Chondrocyte (in vitro differentiated cells): ENCODE results near the gene SLC7A9. TPM values are rescaled to one million over a fixed set of nuclear protein-coding genes. Genes with fewer than 3 reads are reported as not detected.

ENCODE experiments used
- DNase-seq: peaks from one replicate; pipeline ENCODE4 v3.0.0; 2021; ENCODE audit warnings: mixed read lengths, low spot score
- H3K27ac Mint-ChIP-seq: one replicate; pipeline ENCODE4 v1.8.0; 2021; ENCODE audit warnings: mild to moderate bottlenecking, moderate library complexity, mixed read lengths; ENCODE audit not compliant: unreplicated experiment
- H3K27me3 Mint-ChIP-seq: 2 replicates; pipeline ENCODE4 v1.8.0; 2021; ENCODE audit warnings: low read depth, mixed read lengths
- H3K36me3 Mint-ChIP-seq: 2 replicates; pipeline ENCODE4 v1.8.0; 2021; ENCODE audit warnings: low read depth, mixed read lengths
- H3K4me1 Mint-ChIP-seq: 2 replicates; pipeline ENCODE4 v1.8.0; 2021; ENCODE audit warnings: low read depth, mild to moderate bottlenecking, mixed read lengths
- H3K4me3 Mint-ChIP-seq: one replicate; pipeline ENCODE4 v1.8.0; 2021; ENCODE audit warnings: mild to moderate bottlenecking, moderate library complexity, mixed read lengths; ENCODE audit not compliant: unreplicated experiment
- H3K9me3 Mint-ChIP-seq: 2 replicates; pipeline ENCODE4 v1.8.0; 2021; ENCODE audit warnings: low read depth, mixed read lengths
- total RNA-seq: library from RNA; stranded (reverse); gene quantifications from 3 replicates; pipeline ENCODE4 v1.2.1, GENCODE V29; 2021
- TF ChIP-seq, protein P1 (sequence below): fragments of 200-600 bp; sonication (generic); IDR thresholded peaks from 2 replicates; pipeline ENCODE4 v1.5.0; 2021; ENCODE audit warnings: antibody characterized with exemption, mild to moderate bottlenecking, moderate library complexity

SLC7A9 gene
- total RNA-seq, 1 donor from 2014 or later: 0.35 TPM

- no peak for DNase-seq
- TF ChIP-seq, protein P1, sequence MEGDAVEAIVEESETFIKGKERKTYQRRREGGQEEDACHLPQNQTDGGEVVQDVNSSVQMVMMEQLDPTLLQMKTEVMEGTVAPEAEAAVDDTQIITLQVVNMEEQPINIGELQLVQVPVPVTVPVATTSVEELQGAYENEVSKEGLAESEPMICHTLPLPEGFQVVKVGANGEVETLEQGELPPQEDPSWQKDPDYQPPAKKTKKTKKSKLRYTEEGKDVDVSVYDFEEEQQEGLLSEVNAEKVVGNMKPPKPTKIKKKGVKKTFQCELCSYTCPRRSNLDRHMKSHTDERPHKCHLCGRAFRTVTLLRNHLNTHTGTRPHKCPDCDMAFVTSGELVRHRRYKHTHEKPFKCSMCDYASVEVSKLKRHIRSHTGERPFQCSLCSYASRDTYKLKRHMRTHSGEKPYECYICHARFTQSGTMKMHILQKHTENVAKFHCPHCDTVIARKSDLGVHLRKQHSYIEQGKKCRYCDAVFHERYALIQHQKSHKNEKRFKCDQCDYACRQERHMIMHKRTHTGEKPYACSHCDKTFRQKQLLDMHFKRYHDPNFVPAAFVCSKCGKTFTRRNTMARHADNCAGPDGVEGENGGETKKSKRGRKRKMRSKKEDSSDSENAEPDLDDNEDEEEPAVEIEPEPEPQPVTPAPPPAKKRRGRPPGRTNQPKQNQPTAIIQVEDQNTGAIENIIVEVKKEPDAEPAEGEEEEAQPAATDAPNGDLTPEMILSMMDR: no peak
- Mint-ChIP-seq H3K4me1 (no peaks in the 10 kb centered on the region), H3K36me3 (no peaks in the 10 kb centered on the region), H3K27ac (no peak overlapping the region), H3K9me3 (no peaks in the 10 kb centered on the region), H3K4me3 (no peak overlapping the region), H3K27me3 (no peaks in the 10 kb centered on the region)
These were observed 6.3 kb downstream of the SLC7A9 start for GRCh38 chr19:32863301-32863700.

GRCh38 chr19:32862741-32863140, 6.8 kb downstream of the SLC7A9 start:
- Mint-ChIP-seq H3K4me1 (no peaks in the 10 kb centered on the region), H3K4me3 (no peak overlapping the region), H3K27ac (no peak overlapping the region), H3K9me3 (no peaks in the 10 kb centered on the region), H3K27me3 (no peaks in the 10 kb centered on the region), H3K36me3 (no peaks in the 10 kb centered on the region)
- peak; percentile 54 for DNase-seq
- TF ChIP-seq, protein P1: no peak

DNA sequence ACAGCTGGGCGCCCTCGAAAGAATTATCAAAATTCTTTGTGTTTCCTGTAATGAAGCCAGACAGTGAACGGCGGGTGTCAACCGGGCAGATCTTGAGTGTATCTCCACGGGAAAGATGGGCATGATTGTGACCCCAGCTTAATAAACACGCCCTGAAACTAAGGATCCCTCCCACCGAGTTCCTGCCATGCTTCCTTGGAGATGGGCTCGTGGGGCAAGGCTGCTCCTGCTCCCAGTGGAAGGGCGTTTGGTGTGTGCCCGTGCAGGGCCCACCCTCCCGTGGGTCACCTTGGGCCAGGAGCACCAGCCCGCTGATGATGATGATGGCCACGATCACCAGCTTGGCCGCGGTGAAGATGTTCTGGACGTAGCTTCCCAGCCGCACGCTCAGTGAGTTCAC, 7.4 kb downstream of the SLC7A9 start:
- H3K4me1 Mint-ChIP-seq: no peaks in the 10 kb centered on the region
- peak; percentile 81 for DNase-seq
- TF ChIP-seq, protein P1: no peak
- H3K4me3 Mint-ChIP-seq: no peak overlapping the region
- no peaks in the 10 kb centered on the region for H3K36me3 Mint-ChIP-seq
- H3K9me3 Mint-ChIP-seq: no peaks in the 10 kb centered on the region
- H3K27me3 Mint-ChIP-seq: no peaks in the 10 kb centered on the region
- no peak overlapping the region for H3K27ac Mint-ChIP-seq

GRCh38 chr19:32861596-32861995, 8.0 kb downstream of the SLC7A9 start:
- Mint-ChIP-seq H3K9me3 (no peaks in the 10 kb centered on the region), H3K27me3 (no peaks in the 10 kb centered on the region), H3K36me3 (no peaks in the 10 kb centered on the region), H3K4me3 (no peak overlapping the region), H3K27ac (no peak overlapping the region), H3K4me1 (no peaks in the 10 kb centered on the region)
- TF ChIP-seq, protein P1: no peak
- no peak for DNase-seq

GRCh38 chr19:32859591-32859990, 10.0 kb downstream of the SLC7A9 start:
- Mint-ChIP-seq H3K36me3 (no peaks in the 10 kb centered on the region), H3K27ac (no peak overlapping the region), H3K27me3 (no peaks in the 10 kb centered on the region), H3K9me3 (no peaks in the 10 kb centered on the region), H3K4me3 (no peak overlapping the region), H3K4me1 (no peaks in the 10 kb centered on the region)
- DNase-seq: peak; percentile 90
- TF ChIP-seq, protein P1: no peak
